ENCODE measurements around the gene MRPL23.

MRPL23 gene

GRCh38 chr11:1923201-1923956 lies 23.8 kb upstream of the MRPL23 start:
- Histone ChIP-seq H3K9me3 (replicated peaks; ENCODE audit: low read length) (no peaks in the 10 kb centered on the region), H3K4me3 (ENCODE audit: low read length) (no peak overlapping the region), H3K4me1 (ENCODE audit: control insufficient read depth, insufficient read depth, low read length) (peaks cover 12% of the 10 kb centered on the region), H3K27me3 (ENCODE audit: control insufficient read depth, insufficient read depth, low read length) (no peaks in the 10 kb centered on the region), H3K9ac (ENCODE audit: low read depth, low read length) (no peak overlapping the region), H3K4me2 (ENCODE audit: low read length) (no peak overlapping the region), H3K36me3 (ENCODE audit: insufficient read depth, low read length) (no peaks in the 10 kb centered on the region)

GRCh38 chr11:1924181-1924580 lies 23.0 kb upstream of the MRPL23 start:
- no peak overlapping the region for H3K4me2 ChIP-seq (ENCODE audit: low read length)
- H3K36me3 ChIP-seq (ENCODE audit: insufficient read depth, low read length), result no peaks in the 10 kb centered on the region
- no peaks in the 10 kb centered on the region for H3K27me3 ChIP-seq (ENCODE audit: control insufficient read depth, insufficient read depth, low read length)
- no peak overlapping the region for H3K4me3 ChIP-seq (ENCODE audit: low read length)
- no peak overlapping the region for H3K9ac ChIP-seq (ENCODE audit: low read depth, low read length)
- peaks cover 12% of the 10 kb centered on the region for H3K4me1 ChIP-seq (ENCODE audit: control insufficient read depth, insufficient read depth, low read length)
- no peaks in the 10 kb centered on the region for H3K9me3 ChIP-seq (replicated peaks; ENCODE audit: low read length)

- Histone ChIP-seq H3K9me3 (replicated peaks; ENCODE audit: low read length) (no peaks in the 10 kb centered on the region), H3K4me2 (ENCODE audit: low read length) (no peak overlapping the region), H3K4me3 (ENCODE audit: low read length) (no peak overlapping the region), H3K36me3 (ENCODE audit: insufficient read depth, low read length) (no peaks in the 10 kb centered on the region), H3K27me3 (ENCODE audit: control insufficient read depth, insufficient read depth, low read length) (no peaks in the 10 kb centered on the region), H3K9ac (ENCODE audit: low read depth, low read length) (no peak overlapping the region), H3K4me1 (ENCODE audit: control insufficient read depth, insufficient read depth, low read length) (peaks cover 12% of the 10 kb centered on the region)
These were observed 22.3 kb upstream of the MRPL23 start for GRCh38 chr11:1924646-1925372.

GRCh38 chr11:1925373-1926155 lies 21.6 kb upstream of the MRPL23 start:
- no peaks in the 10 kb centered on the region for H3K36me3 ChIP-seq (ENCODE audit: insufficient read depth, low read length)
- no peak overlapping the region for H3K9ac ChIP-seq (ENCODE audit: low read depth, low read length)
- no peak overlapping the region for H3K4me2 ChIP-seq (ENCODE audit: low read length)
- H3K27me3 ChIP-seq (ENCODE audit: control insufficient read depth, insufficient read depth, low read length), result peaks cover 6% of the 10 kb centered on the region
- H3K9me3 ChIP-seq (replicated peaks; ENCODE audit: low read length), result no peaks in the 10 kb centered on the region
- no peak overlapping the region for H3K4me3 ChIP-seq (ENCODE audit: low read length)
- peaks cover 12% of the 10 kb centered on the region for H3K4me1 ChIP-seq (ENCODE audit: control insufficient read depth, insufficient read depth, low read length)

DNA sequence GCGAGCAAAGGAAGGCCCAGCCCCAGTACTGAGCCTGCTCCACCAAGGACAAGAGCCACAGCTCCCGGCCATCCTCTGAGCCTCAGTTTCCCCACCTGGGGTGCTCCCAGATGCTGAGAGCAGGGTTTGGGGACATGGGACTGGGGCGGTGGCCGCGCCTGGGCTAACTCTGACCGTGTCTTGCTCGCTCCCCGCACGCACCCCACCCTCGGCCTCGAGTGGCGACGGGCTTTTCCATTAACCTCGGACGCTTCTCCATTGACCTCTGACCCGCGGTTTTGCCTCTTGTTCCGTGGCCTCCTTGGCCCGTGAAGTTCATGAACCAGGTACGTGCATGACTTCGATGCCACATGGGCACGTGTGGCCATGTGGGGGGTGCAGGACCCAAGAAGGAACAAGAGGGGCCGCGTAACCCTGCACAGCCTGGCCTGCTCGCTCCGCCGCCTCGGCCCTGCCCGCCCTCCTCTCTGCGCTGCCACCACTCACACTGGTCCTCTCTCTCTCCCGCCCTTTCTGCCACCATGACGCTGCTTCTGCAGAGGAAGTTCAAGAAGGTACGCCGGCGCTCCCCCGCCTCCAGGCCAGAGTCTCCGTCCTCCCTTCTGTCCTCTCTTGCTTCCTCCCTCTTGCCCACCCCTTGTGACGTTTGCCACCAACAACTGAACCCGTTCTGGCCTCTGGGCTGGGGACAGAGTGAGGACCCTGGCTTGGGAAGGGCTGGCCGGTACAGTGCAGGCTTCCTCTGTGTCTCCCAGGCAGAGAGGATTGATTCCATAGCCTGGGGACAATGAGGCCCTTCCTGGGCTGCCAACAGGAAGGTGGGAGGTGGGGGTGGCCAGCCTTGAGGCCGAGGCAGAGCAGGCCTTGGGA lies 20.7 kb upstream of the MRPL23 start:
- Histone ChIP-seq H3K9ac (ENCODE audit: low read depth, low read length) (no peak overlapping the region), H3K4me2 (ENCODE audit: low read length) (no peak overlapping the region), H3K9me3 (replicated peaks; ENCODE audit: low read length) (no peaks in the 10 kb centered on the region), H3K36me3 (ENCODE audit: insufficient read depth, low read length) (no peaks in the 10 kb centered on the region), H3K4me1 (ENCODE audit: control insufficient read depth, insufficient read depth, low read length) (peaks cover 6% of the 10 kb centered on the region), H3K4me3 (ENCODE audit: low read length) (no peak overlapping the region), H3K27me3 (ENCODE audit: control insufficient read depth, insufficient read depth, low read length) (peaks cover 12% of the 10 kb centered on the region)

GRCh38 chr11:1927026-1927847 lies 19.9 kb upstream of the MRPL23 start:
- Histone ChIP-seq H3K4me3 (ENCODE audit: low read length) (no peak overlapping the region), H3K4me1 (ENCODE audit: control insufficient read depth, insufficient read depth, low read length) (no peaks in the 10 kb centered on the region), H3K9me3 (replicated peaks; ENCODE audit: low read length) (no peaks in the 10 kb centered on the region), H3K27me3 (ENCODE audit: control insufficient read depth, insufficient read depth, low read length) (peaks cover 17% of the 10 kb centered on the region), H3K9ac (ENCODE audit: low read depth, low read length) (no peak overlapping the region), H3K4me2 (ENCODE audit: low read length) (no peak overlapping the region), H3K36me3 (ENCODE audit: insufficient read depth, low read length) (no peaks in the 10 kb centered on the region)

DNA sequence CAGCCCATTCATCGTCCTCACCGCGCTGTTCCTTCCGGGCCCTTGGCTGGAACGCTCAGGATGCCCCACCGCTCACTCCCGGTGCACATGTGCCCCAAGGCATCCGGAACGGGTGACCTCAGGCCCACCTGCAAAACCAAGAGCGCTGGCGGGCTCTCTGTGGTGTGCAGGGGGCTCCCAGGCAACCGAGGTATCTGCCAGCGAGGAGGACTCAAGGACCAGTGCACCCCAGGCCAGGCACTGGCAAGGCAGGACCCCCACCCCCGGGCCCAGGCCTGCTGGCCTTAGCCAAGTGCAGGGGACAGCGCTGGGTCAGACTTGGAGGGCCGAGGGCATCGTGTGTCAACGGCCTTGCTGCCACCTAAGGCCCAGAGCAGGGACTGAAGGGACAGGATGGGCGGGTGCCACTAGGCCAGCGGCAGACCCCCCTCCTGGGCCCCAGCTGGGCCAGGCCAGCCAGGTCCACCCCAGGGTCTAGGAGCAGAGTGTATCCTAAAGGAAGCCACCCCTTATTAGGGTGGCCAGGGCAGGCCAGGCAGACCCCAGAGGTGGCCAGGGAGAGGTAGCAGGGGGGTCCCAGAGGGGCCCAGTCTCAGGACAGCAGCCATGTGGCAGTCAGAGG lies 19.2 kb upstream of the MRPL23 start:
- Histone ChIP-seq H3K9me3 (replicated peaks; ENCODE audit: low read length) (no peaks in the 10 kb centered on the region), H3K4me3 (ENCODE audit: low read length) (no peak overlapping the region), H3K36me3 (ENCODE audit: insufficient read depth, low read length) (no peaks in the 10 kb centered on the region), H3K9ac (ENCODE audit: low read depth, low read length) (no peak overlapping the region), H3K4me1 (ENCODE audit: control insufficient read depth, insufficient read depth, low read length) (no peaks in the 10 kb centered on the region), H3K4me2 (ENCODE audit: low read length) (no peak overlapping the region), H3K27me3 (ENCODE audit: control insufficient read depth, insufficient read depth, low read length) (peaks cover 17% of the 10 kb centered on the region)

GRCh38 chr11:1928470-1928890 lies 18.7 kb upstream of the MRPL23 start:
- Histone ChIP-seq H3K36me3 (ENCODE audit: insufficient read depth, low read length) (no peaks in the 10 kb centered on the region), H3K27me3 (ENCODE audit: control insufficient read depth, insufficient read depth, low read length) (peaks cover 21% of the 10 kb centered on the region), H3K9me3 (replicated peaks; ENCODE audit: low read length) (no peaks in the 10 kb centered on the region), H3K4me1 (ENCODE audit: control insufficient read depth, insufficient read depth, low read length) (no peaks in the 10 kb centered on the region), H3K4me2 (ENCODE audit: low read length) (no peak overlapping the region), H3K4me3 (ENCODE audit: low read length) (no peak overlapping the region), H3K9ac (ENCODE audit: low read depth, low read length) (no peak overlapping the region)

- Histone ChIP-seq H3K36me3 (ENCODE audit: insufficient read depth, low read length) (no peaks in the 10 kb centered on the region), H3K9ac (ENCODE audit: low read depth, low read length) (no peak overlapping the region), H3K27me3 (ENCODE audit: control insufficient read depth, insufficient read depth, low read length) (peaks cover 26% of the 10 kb centered on the region), H3K4me1 (ENCODE audit: control insufficient read depth, insufficient read depth, low read length) (no peaks in the 10 kb centered on the region), H3K4me3 (ENCODE audit: low read length) (no peak overlapping the region), H3K4me2 (ENCODE audit: low read length) (no peak overlapping the region), H3K9me3 (replicated peaks; ENCODE audit: low read length) (no peaks in the 10 kb centered on the region)
These were observed 18.1 kb upstream of the MRPL23 start for GRCh38 chr11:1928891-1929541.

Data from skeletal muscle satellite cell (primary cell).